Endothelial cell of umbilical vein (primary cell): Measurements from ENCODE around the gene PRLR. TPM values are rescaled to one million over a fixed set of nuclear protein-coding genes. Genes with fewer than 3 reads are reported as not detected.

Experiments used
- BruUV-seq: library from RNA; stranded (reverse); fragments of 400-500 nt; replicated peaks from 2 replicates; lab custom pipeline; 2021; lab: Mats Ljungman, UMichigan
- CTCF ChIA-PET: fragments of 300-600, 350-600 bp; sonication (Branson Sonifier 250); formaldehyde crosslinking; loops from one replicate; lab custom pipeline; 2021; ENCODE audit warnings: antibody characterized with exemption, inconsistent platforms; lab: Charles Lee
- POLR2A ChIA-PET: fragments of 300-600, 350-600 bp; sonication (Branson Sonifier 250); formaldehyde crosslinking; loops from one replicate; lab custom pipeline; 2021; ENCODE audit warnings: antibody characterized with exemption, inconsistent platforms; lab: Charles Lee
- DNase-seq: peaks from one replicate; pipeline ENCODE4 v3.0.0-alpha.2; 2011; ENCODE audit warnings: low read depth, low spot score
- FAIRE-seq: peaks from 2 replicates; lab custom pipeline; 2011; peaks lifted over from hg19 to GRCh38; lab: Jason Lieb, UNC
- H2AFZ ChIP-seq: 2 replicates; pipeline ENCODE4 v1.6.0; 2012; ENCODE audit warnings: low read depth, low read length, control low read depth, inconsistent platforms
- H3K27ac ChIP-seq: 2 replicates; pipeline ENCODE4 v1.5.1; 2011; ENCODE audit warnings: low read depth, mild to moderate bottlenecking, control low read depth, low read length, moderate library complexity; ENCODE audit not compliant: insufficient read depth
- H3K27me3 ChIP-seq, 2 experiments: 2 replicates each; pipeline versions ENCODE4 v1.6.0 to v1.6.1; 2011; ENCODE audit warnings: low read length in 2 of 2, mixed read lengths in 1 of 2; ENCODE audit not compliant: control insufficient read depth in 2 of 2, insufficient read depth in 2 of 2
- H3K36me3 ChIP-seq, 2 experiments: 2 replicates in 1 of 2; 3 replicates in 1 of 2; pipeline ENCODE4 v1.5.1; 2011; ENCODE audit warnings: low read length in 2 of 2, mild to moderate bottlenecking in 1 of 2, moderate library complexity in 1 of 2; ENCODE audit not compliant: control insufficient read depth in 2 of 2, insufficient read depth in 2 of 2; ENCODE audit errors: extremely low read depth in 1 of 2
- H3K4me1 ChIP-seq: 3 replicates; pipeline ENCODE4 v1.5.1; 2011; ENCODE audit warnings: mild to moderate bottlenecking, low read length; ENCODE audit not compliant: control insufficient read depth, insufficient read depth; ENCODE audit errors: extremely low read depth
- H3K4me2 ChIP-seq: 2 replicates; pipeline ENCODE4 v1.6.1; 2011; ENCODE audit warnings: low read length, control low read depth, mixed read lengths; ENCODE audit not compliant: insufficient read depth
- H3K4me3 ChIP-seq, 3 experiments: fragments of 200-600 bp in 1 of 3; sonication (generic), shearing (Covaris generic) in 1 of 3; replicated peaks in 1 of 3; 2 replicates each; pipeline ENCODE4 v1.5.1; 2011 to 2016; ENCODE audit warnings: control low read depth in 3 of 3, low read length in 3 of 3, mild to moderate bottlenecking in 2 of 3, inconsistent platforms in 1 of 3, low read depth in 1 of 3, moderate library complexity in 1 of 3; ENCODE audit not compliant: insufficient read depth in 1 of 3
- H3K79me2 ChIP-seq: 2 replicates; pipeline ENCODE4 v1.6.0; 2012; ENCODE audit warnings: low read length, inconsistent platforms; ENCODE audit not compliant: control insufficient read depth, insufficient read depth
- H3K9ac ChIP-seq: replicated peaks from 2 replicates; pipeline ENCODE3; 2011; ENCODE audit warnings: low read length, control low read depth; ENCODE audit not compliant: insufficient read depth; ENCODE audit errors: extremely low read depth
- H3K9me1 ChIP-seq: replicated peaks from 3 replicates; pipeline ENCODE4 v1.6.0; 2011; ENCODE audit warnings: mild to moderate bottlenecking, low read length; ENCODE audit not compliant: control insufficient read depth, insufficient read depth; ENCODE audit errors: extremely low read depth
- H3K9me3 ChIP-seq: replicated peaks from 2 replicates; pipeline ENCODE4 v1.5.1; 2012; ENCODE audit warnings: low read length, inconsistent platforms; ENCODE audit not compliant: control insufficient read depth, insufficient read depth
- H4K20me1 ChIP-seq: replicated peaks from 2 replicates; pipeline ENCODE3; 2011; ENCODE audit warnings: mild to moderate bottlenecking, low read length; ENCODE audit not compliant: control insufficient read depth, insufficient read depth; ENCODE audit errors: extremely low read depth
- CTCF ChIP-seq, 2 donors: IDR thresholded peaks; 1 replicate in 1 of 2; 2 replicates in 1 of 2; pipeline ENCODE4 v1.5.1; 2011; ENCODE audit warnings: low read length in 2 of 2, mild to moderate bottlenecking in 2 of 2, moderate library complexity in 2 of 2, control low read depth in 1 of 2, inconsistent platforms in 1 of 2, low read depth in 1 of 2; ENCODE audit not compliant: insufficient read depth in 1 of 2; ENCODE audit errors: extremely low read depth in 1 of 2
- EZH2 ChIP-seq: IDR thresholded peaks from 2 replicates; pipeline ENCODE4 v1.6.1; 2012; ENCODE audit warnings: borderline replicate concordance, low read depth, mild to moderate bottlenecking, moderate library complexity, low read length, inconsistent platforms; ENCODE audit not compliant: severe bottlenecking
- FOS ChIP-seq: IDR thresholded peaks from 2 replicates; pipeline ENCODE4 v1.6.1; 2011; ENCODE audit warnings: mild to moderate bottlenecking, low read length, moderate library complexity, borderline replicate concordance; ENCODE audit not compliant: insufficient read depth
- GATA2 ChIP-seq: IDR thresholded peaks from 2 replicates; pipeline ENCODE4 v1.7.0; 2011; ENCODE audit warnings: low read depth, mild to moderate bottlenecking, moderate library complexity, mixed read lengths, low read length; ENCODE audit not compliant: insufficient read length, insufficient read depth
- JUN ChIP-seq: IDR thresholded peaks from 2 replicates; pipeline ENCODE4 v1.6.1; 2011; ENCODE audit warnings: borderline replicate concordance, low read depth; ENCODE audit not compliant: insufficient read length, insufficient read depth
- MAX ChIP-seq: IDR thresholded peaks from 2 replicates; pipeline ENCODE4 v1.6.1; 2011; ENCODE audit not compliant: insufficient read depth, insufficient read length
- MYC ChIP-seq: IDR thresholded peaks from one replicate; pipeline ENCODE4 v1.6.1; 2011; ENCODE audit warnings: mild to moderate bottlenecking, low read depth, low read length
- POLR2A ChIP-seq: IDR thresholded peaks from 2 replicates; pipeline ENCODE4 v1.6.1; 2012; ENCODE audit warnings: low read depth, mild to moderate bottlenecking, control low read depth, low read length
- POLR2AphosphoS5 ChIP-seq: IDR thresholded peaks from 2 replicates; pipeline ENCODE4 v1.6.1; 2012; ENCODE audit warnings: low read depth, mild to moderate bottlenecking, control low read depth, low read length, moderate library complexity; ENCODE audit not compliant: insufficient read depth
- dilution Hi-C: fragments of 300-500 bp; cut with MboI; formaldehyde crosslinking; loops from one replicate; pipeline ENCODE4 v1.15.0; 2019; ENCODE audit warnings: low sequenced_read_pairs; ENCODE audit not compliant: extremely low pct_ligation_motif_present
- intact Hi-C: fragments of 100-400 bp; cut with micrococcal nuclease; formaldehyde crosslinking; loops from one replicate; pipeline ENCODE4 v1.10.0; 2022
- polyA plus RNA-seq, 4 experiments: library from polyadenylated mRNA; depleted of rRNA in 3 of 4; stranded (reverse) in 3 of 4; unstranded in 1 of 4; fragments of >200 nt; gene quantifications; 2 replicates each; pipeline versions ENCODE4 v1.2.1 to v1.2.3, GENCODE V29; 2011 to 2012; ENCODE audit warnings: missing spikeins in 1 of 4
- total RNA-seq: library from RNA; stranded (reverse); gene quantifications from 2 replicates; pipeline ENCODE4 v1.2.3, GENCODE V29; 2021

The PRLR gene
- total and polyA plus RNA-seq, 2 donors (not counting 3 experiments of a cell fraction or from before 2014, with no cell fraction given) = not detected

GRCh38 chr5:35087991-35088390 is 142.3 kb downstream of the PRLR start:
- no peaks in the 10 kb centered on the region for H3K4me1 ChIP-seq
- no peak for FAIRE-seq
- no peak for DNase-seq
- no peaks in the 10 kb centered on the region for H3K79me2 ChIP-seq
- H3K27ac ChIP-seq = no peak overlapping the region
- dilution Hi-C loops = no loop called here
- no peaks in the 10 kb centered on the region for H3K27me3 ChIP-seq
- BruUV-seq = no TSS peak
- no peak overlapping the region for H3K9ac ChIP-seq
- POLR2A ChIA-PET = no interaction called here
- no peak overlapping the region for H3K4me3 ChIP-seq
- no peak overlapping the region for H2AFZ ChIP-seq
- H3K4me2 ChIP-seq = no peak overlapping the region
- H4K20me1 ChIP-seq = no peaks in the 10 kb centered on the region
- intact Hi-C loops = no loop called here
- H3K9me3 ChIP-seq = no peaks in the 10 kb centered on the region
- H3K9me1 ChIP-seq = no peaks in the 10 kb centered on the region
- CTCF ChIA-PET = interaction anchor here (1.6 to 6.9 kb wide), 3 partner anchors 10 to 838 kb away, joined by 4 to 63 read pairs (median 7); no protein-coding TSS in a partner anchor
- H3K36me3 ChIP-seq = no peaks in the 10 kb centered on the region
- TF ChIP-seq JUN (no peak), GATA2 (no peak), MYC (no peak), EZH2 (no peak), POLR2AphosphoS5 (no peak), FOS (no peak), CTCF (IDR thresholded peaks at IDR 0.05; ENCODE audit: extremely low read depth in 1 of 2, insufficient read depth in 1 of 2, low read depth in 1 of 2, low read length in 2 of 2) (no peak), POLR2A (no peak), MAX (no peak)
